ENCODE measurements around the gene SH3RF1. TPM values are rescaled to one million over a fixed set of nuclear protein-coding genes. Genes with fewer than 3 reads are reported as not detected.
"Not testable (repeated sequence)": the region's sequence is repeated elsewhere in the genome, so short reads cannot be mapped to it uniquely, and the experiment has no call there.

The SH3RF1 gene
- total RNA-seq, 1 experiment from 2014 or later = 11.5 TPM

- no peak overlapping the region for H3K27ac ChIP-seq (ENCODE audit: low read length)
- no peak overlapping the region for H3K4me3 ChIP-seq (ENCODE audit: low read depth in 2 of 2, low read length in 2 of 2)
- in situ Hi-C loops (cut with HindIII; ENCODE audit: low pct_unique_long_range_greater_than_20kb, low sequenced_read_pairs) (no loop called here), intact Hi-C loops (cut with micrococcal nuclease; ENCODE audit: unreplicated experiment) (no loop called here)
- CTCF ChIA-PET = no interaction called here
- H3K4me1 ChIP-seq (ENCODE audit: control insufficient read depth, insufficient read depth, low read length) = no peaks in the 10 kb centered on the region; the same call in 1 of the 2 replicates
- H3K27me3 ChIP-seq (ENCODE audit: control insufficient read depth, insufficient read depth, low read length) = no peaks in the 10 kb centered on the region
- no peaks in the 10 kb centered on the region for H3K9me3 ChIP-seq (ENCODE audit: control insufficient read depth, insufficient read depth, low read depth, low read length)
- TF ChIP-seq SIN3A (IDR thresholded peaks at IDR 0.05; ENCODE audit: borderline replicate concordance, insufficient read depth, low read depth, low read length) (no peak), TCF7L2 (IDR thresholded peaks at IDR 0.05; ENCODE audit: low read depth, low read length) (no peak), CTCF (IDR thresholded peaks at IDR 0.05) (no peak), POLR2AphosphoS5 (IDR thresholded peaks at IDR 0.05; ENCODE audit: low read depth, low read length) (no peak)
- TF ChIP-seq, protein P1, sequence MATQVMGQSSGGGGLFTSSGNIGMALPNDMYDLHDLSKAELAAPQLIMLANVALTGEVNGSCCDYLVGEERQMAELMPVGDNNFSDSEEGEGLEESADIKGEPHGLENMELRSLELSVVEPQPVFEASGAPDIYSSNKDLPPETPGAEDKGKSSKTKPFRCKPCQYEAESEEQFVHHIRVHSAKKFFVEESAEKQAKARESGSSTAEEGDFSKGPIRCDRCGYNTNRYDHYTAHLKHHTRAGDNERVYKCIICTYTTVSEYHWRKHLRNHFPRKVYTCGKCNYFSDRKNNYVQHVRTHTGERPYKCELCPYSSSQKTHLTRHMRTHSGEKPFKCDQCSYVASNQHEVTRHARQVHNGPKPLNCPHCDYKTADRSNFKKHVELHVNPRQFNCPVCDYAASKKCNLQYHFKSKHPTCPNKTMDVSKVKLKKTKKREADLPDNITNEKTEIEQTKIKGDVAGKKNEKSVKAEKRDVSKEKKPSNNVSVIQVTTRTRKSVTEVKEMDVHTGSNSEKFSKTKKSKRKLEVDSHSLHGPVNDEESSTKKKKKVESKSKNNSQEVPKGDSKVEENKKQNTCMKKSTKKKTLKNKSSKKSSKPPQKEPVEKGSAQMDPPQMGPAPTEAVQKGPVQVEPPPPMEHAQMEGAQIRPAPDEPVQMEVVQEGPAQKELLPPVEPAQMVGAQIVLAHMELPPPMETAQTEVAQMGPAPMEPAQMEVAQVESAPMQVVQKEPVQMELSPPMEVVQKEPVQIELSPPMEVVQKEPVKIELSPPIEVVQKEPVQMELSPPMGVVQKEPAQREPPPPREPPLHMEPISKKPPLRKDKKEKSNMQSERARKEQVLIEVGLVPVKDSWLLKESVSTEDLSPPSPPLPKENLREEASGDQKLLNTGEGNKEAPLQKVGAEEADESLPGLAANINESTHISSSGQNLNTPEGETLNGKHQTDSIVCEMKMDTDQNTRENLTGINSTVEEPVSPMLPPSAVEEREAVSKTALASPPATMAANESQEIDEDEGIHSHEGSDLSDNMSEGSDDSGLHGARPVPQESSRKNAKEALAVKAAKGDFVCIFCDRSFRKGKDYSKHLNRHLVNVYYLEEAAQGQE (IDR thresholded peaks at IDR 0.05; ENCODE audit: insufficient read depth in 1 of 2, low read depth in 2 of 2, low read length in 1 of 2) = no peak
- no TSS peak for BruUV-seq (replicated peaks)
- POLR2A ChIA-PET = no interaction called here
- no peak for DNase-seq (ENCODE audit: low read depth, low spot score)
- H3K36me3 ChIP-seq (ENCODE audit: control insufficient read depth, insufficient read depth, low read length) = no peaks in the 10 kb centered on the region
- no peak for ATAC-seq
Measured at GRCh38 chr4:169195032-169195431, 75.7 kb downstream of the SH3RF1 start.

DNA sequence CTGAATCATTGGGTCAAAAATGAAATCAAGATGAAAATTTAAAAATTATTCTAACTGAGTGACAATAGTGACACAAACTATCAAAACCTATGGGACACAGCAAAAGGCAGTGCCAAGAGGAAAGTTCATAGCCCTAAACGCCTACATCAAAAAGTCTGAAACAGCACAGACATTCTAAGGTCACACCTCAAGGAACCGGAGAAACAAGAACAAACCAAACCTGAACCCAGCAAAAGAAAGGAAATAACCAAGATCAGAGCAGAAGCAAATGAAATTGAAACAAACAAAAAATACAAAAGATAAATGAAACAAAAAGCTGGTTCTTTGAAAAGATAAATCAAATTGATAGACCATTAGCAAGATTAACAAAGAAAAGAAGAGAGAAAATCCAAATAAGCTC lies 80.8 kb downstream of the SH3RF1 start:
- intact Hi-C loops (cut with micrococcal nuclease; ENCODE audit: unreplicated experiment); BruUV-seq (replicated peaks); ATAC-seq; H3K36me3 ChIP-seq (ENCODE audit: control insufficient read depth, insufficient read depth, low read length); DNase-seq (ENCODE audit: low read depth, low spot score); POLR2A ChIA-PET; CTCF ChIA-PET; H3K27me3 ChIP-seq (ENCODE audit: control insufficient read depth, insufficient read depth, low read length); H3K4me1 ChIP-seq (ENCODE audit: control insufficient read depth, insufficient read depth, low read length); in situ Hi-C loops (cut with HindIII; ENCODE audit: low pct_unique_long_range_greater_than_20kb, low sequenced_read_pairs); H3K4me3 ChIP-seq (ENCODE audit: low read depth in 2 of 2, low read length in 2 of 2); H3K27ac ChIP-seq (ENCODE audit: low read length); H3K9me3 ChIP-seq (ENCODE audit: control insufficient read depth, insufficient read depth, low read depth, low read length): not testable (repeated sequence)

- Histone ChIP-seq H3K36me3 (ENCODE audit: control insufficient read depth, insufficient read depth, low read length) (no peaks in the 10 kb centered on the region), H3K4me1 (ENCODE audit: control insufficient read depth, insufficient read depth, low read length) (peaks cover 13% of the 10 kb centered on the region), H3K27me3 (ENCODE audit: control insufficient read depth, insufficient read depth, low read length) (no peaks in the 10 kb centered on the region), H3K9me3 (ENCODE audit: control insufficient read depth, insufficient read depth, low read depth, low read length) (no peaks in the 10 kb centered on the region), H3K4me3 (ENCODE audit: low read depth in 2 of 2, low read length in 2 of 2) (no peak overlapping the region), H3K27ac (ENCODE audit: low read length) (no peak overlapping the region)
- POLR2A ChIA-PET = no interaction called here
- no peak for ATAC-seq
- intact Hi-C loops (cut with micrococcal nuclease; ENCODE audit: unreplicated experiment) (no loop called here), in situ Hi-C loops (cut with HindIII; ENCODE audit: low pct_unique_long_range_greater_than_20kb, low sequenced_read_pairs) (no loop called here)
- DNase-seq (ENCODE audit: low read depth, low spot score) = no peak
- CTCF ChIA-PET = no interaction called here
- BruUV-seq (replicated peaks) = no TSS peak
- TF ChIP-seq POLR2AphosphoS5 (IDR thresholded peaks at IDR 0.05; ENCODE audit: low read depth, low read length) (no peak), SIN3A (IDR thresholded peaks at IDR 0.05; ENCODE audit: borderline replicate concordance, insufficient read depth, low read depth, low read length) (no peak), TCF7L2 (IDR thresholded peaks at IDR 0.05; ENCODE audit: low read depth, low read length) (no peak), CTCF (IDR thresholded peaks at IDR 0.05) (no peak)
- TF ChIP-seq, protein P1 (IDR thresholded peaks at IDR 0.05; ENCODE audit: insufficient read depth in 1 of 2, low read depth in 2 of 2, low read length in 1 of 2) = no peak
Measured at GRCh38 chr4:169189372-169189771, 81.4 kb downstream of the SH3RF1 start.
